Kidney glomerular epithelial cell (primary cell): ENCODE results near the gene NOC3L.
A peak's percentile ranks its signal among the peaks of the same experiment; 100 is the strongest.

Experiments
- DNase-seq: peaks from one replicate; lab custom pipeline; 2025; lab: John Stamatoyannopoulos, UW

NOC3L gene

GRCh38 chr10:94363251-94363565 is 469 bp upstream of the NOC3L start:
- DNase-seq: no peak

GRCh38 chr10:94361171-94361794 is 1.5 kb downstream of the NOC3L start:
- DNase-seq: peak; percentile 26

- DNase-seq: peak; percentile 92
Measured at GRCh38 chr10:94358480-94358879, 4.3 kb downstream of the NOC3L start.

GRCh38 chr10:94357193-94357592 is 5.5 kb downstream of the NOC3L start:
- no peak for DNase-seq

- DNase-seq: no peak
Measured at GRCh38 chr10:94355841-94356240, 6.9 kb downstream of the NOC3L start.

GRCh38 chr10:94353336-94353735 is 9.4 kb downstream of the NOC3L start:
- DNase-seq: no peak

- no peak for DNase-seq
Measured at GRCh38 chr10:94351089-94351488, 11.7 kb downstream of the NOC3L start.

- peak; percentile 5 for DNase-seq
Measured at GRCh38 chr10:94350500-94350899, 12.2 kb downstream of the NOC3L start.

GRCh38 chr10:94349327-94349726 is 13.4 kb downstream of the NOC3L start:
- no peak for DNase-seq

- no peak for DNase-seq
Measured at GRCh38 chr10:94344522-94345122, 18.1 kb downstream of the NOC3L start.

GRCh38 chr10:94343151-94343550 is 19.6 kb downstream of the NOC3L start:
- no peak for DNase-seq

- DNase-seq: no peak
Measured at GRCh38 chr10:94334857-94335256, 27.9 kb downstream of the NOC3L start.

- DNase-seq: no peak
Measured at GRCh38 chr10:94333051-94333450, 29.7 kb downstream of the NOC3L start.

- DNase-seq: no peak
Measured at GRCh38 chr10:94328613-94329012, 34.1 kb downstream of the NOC3L start.

- no peak for DNase-seq
Measured at GRCh38 chr10:94327649-94328048, 35.1 kb downstream of the NOC3L start.

- DNase-seq: no peak
Measured at GRCh38 chr10:94324609-94325233, 38.0 kb downstream of the NOC3L start.

GRCh38 chr10:94320285-94320914 is 42.3 kb downstream of the NOC3L start:
- DNase-seq: peak; percentile 16

- no peak for DNase-seq
Measured at GRCh38 chr10:94316560-94316959, 46.2 kb downstream of the NOC3L start.

- DNase-seq: no peak
Measured at GRCh38 chr10:94315975-94316464, 46.7 kb downstream of the NOC3L start.

- no peak for DNase-seq
Measured at GRCh38 chr10:94315024-94315451, 47.7 kb downstream of the NOC3L start.

- DNase-seq: no peak
Measured at GRCh38 chr10:94310369-94310768, 52.4 kb downstream of the NOC3L start.

GRCh38 chr10:94308866-94309265 is 53.9 kb downstream of the NOC3L start:
- DNase-seq: no peak

GRCh38 chr10:94307046-94307615 is 55.6 kb downstream of the NOC3L start:
- DNase-seq: no peak
